Suprapubic skin (tissue), 4 donors: Measurements from ENCODE around the gene MAT1A. TPM values are rescaled to one million over a fixed set of nuclear protein-coding genes. Genes with fewer than 3 reads are reported as not detected.

ENCODE experiments used
- DNase-seq, 2 donors: peaks; one replicate each; pipeline ENCODE4 v3.0.0-alpha.2; 2019; ENCODE audit warnings: low spot score in 2 of 2
- H3K27ac ChIP-seq: fragments of 200-600 bp; sonication (generic); one replicate; pipeline ENCODE4 v1.5.1; 2019
- H3K27me3 ChIP-seq: fragments of 200-600 bp; sonication (generic); one replicate; pipeline ENCODE4 v1.5.1; 2019
- H3K36me3 ChIP-seq: fragments of 200-600 bp; sonication (generic); one replicate; pipeline ENCODE4 v1.5.1; 2019
- H3K4me1 ChIP-seq: fragments of 200-600 bp; sonication (generic); one replicate; pipeline ENCODE4 v1.5.1; 2019
- H3K4me3 ChIP-seq: fragments of 200-600 bp; sonication (generic); one replicate; pipeline ENCODE4 v1.5.1; 2019; ENCODE audit warnings: mild to moderate bottlenecking
- H3K9me3 ChIP-seq: fragments of 200-600 bp; sonication (generic); one replicate; pipeline ENCODE4 v1.5.1; 2019
- EP300 ChIP-seq: sonication (generic); formaldehyde crosslinking; IDR thresholded peaks from one replicate; pipeline ENCODE4 v1.6.1; 2017; ENCODE audit warnings: antibody characterized with exemption
- POLR2A ChIP-seq, 2 donors: fragments of 450-650 bp; IDR thresholded peaks; one replicate each; pipeline ENCODE4 v1.6.1; 2017; ENCODE audit warnings: antibody characterized with exemption in 2 of 2, mild to moderate bottlenecking in 2 of 2, moderate library complexity in 2 of 2
- POLR2AphosphoS5 ChIP-seq, 3 donors: sonication (generic); formaldehyde crosslinking; IDR thresholded peaks; one replicate each; pipeline ENCODE4 v1.6.1; 2017; ENCODE audit warnings: antibody characterized with exemption in 3 of 3
- WGBS: methylation state at CpG from one replicate; pipeline ENCODE4 v1.1.5; 2018; 5-methylcytosine and 5-hydroxymethylcytosine counted together
- total RNA-seq, 4 donors: library from RNA; depleted of rRNA; stranded (reverse); fragments of >200 nt; gene quantifications; one replicate each; pipeline ENCODE4 v1.1.0, GENCODE V29; 2016
- TF ChIP-seq, protein P1 (sequence below), 2 donors: fragments of 200-600 bp in 1 of 2; fragments of 450-650 bp in 1 of 2; sonication (generic) in 1 of 2; IDR thresholded peaks; one replicate each; pipeline ENCODE4 v1.5.1; 2016 to 2019; ENCODE audit warnings: antibody characterized with exemption in 2 of 2, mild to moderate bottlenecking in 1 of 2, moderate library complexity in 1 of 2

Gene MAT1A
- total RNA-seq, 4 donors from 2014 or later: 3.3 to 13.3 (median 4.9) TPM

DNA sequence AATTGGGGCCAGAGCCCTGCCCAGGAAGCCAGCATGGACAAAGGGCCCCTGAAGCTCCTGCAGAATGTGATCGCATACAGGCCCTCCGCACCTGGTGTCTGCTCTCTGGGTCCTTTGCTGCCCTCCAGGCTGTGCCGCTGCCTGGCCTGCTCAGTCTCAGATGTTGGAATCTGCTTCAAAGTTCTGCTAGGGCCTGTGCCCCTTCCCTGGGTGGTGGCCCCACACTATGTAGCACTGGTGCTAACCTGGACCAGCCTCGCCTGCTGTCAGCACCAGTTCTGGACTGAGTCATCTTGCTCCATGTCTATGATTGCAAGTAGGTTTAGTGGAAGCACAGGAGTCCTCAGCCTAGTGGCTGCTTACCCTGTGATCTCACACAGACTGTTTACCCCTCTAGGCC is 6.3 kb downstream of the MAT1A start:
- TF ChIP-seq POLR2AphosphoS5 (IDR thresholded peaks at IDR 0.05): no peak
- TF ChIP-seq POLR2A (IDR thresholded peaks at IDR 0.05): no peak
- TF ChIP-seq, protein P1, sequence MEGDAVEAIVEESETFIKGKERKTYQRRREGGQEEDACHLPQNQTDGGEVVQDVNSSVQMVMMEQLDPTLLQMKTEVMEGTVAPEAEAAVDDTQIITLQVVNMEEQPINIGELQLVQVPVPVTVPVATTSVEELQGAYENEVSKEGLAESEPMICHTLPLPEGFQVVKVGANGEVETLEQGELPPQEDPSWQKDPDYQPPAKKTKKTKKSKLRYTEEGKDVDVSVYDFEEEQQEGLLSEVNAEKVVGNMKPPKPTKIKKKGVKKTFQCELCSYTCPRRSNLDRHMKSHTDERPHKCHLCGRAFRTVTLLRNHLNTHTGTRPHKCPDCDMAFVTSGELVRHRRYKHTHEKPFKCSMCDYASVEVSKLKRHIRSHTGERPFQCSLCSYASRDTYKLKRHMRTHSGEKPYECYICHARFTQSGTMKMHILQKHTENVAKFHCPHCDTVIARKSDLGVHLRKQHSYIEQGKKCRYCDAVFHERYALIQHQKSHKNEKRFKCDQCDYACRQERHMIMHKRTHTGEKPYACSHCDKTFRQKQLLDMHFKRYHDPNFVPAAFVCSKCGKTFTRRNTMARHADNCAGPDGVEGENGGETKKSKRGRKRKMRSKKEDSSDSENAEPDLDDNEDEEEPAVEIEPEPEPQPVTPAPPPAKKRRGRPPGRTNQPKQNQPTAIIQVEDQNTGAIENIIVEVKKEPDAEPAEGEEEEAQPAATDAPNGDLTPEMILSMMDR (IDR thresholded peaks at IDR 0.05): no peak
- no peak for TF ChIP-seq EP300
- no peak for DNase-seq
- H3K27ac ChIP-seq: no peak overlapping the region
- H3K27me3 ChIP-seq: no peaks in the 10 kb centered on the region
- no peaks in the 10 kb centered on the region for H3K9me3 ChIP-seq
- H3K36me3 ChIP-seq: no peaks in the 10 kb centered on the region
- H3K4me3 ChIP-seq: no peak overlapping the region
- H3K4me1 ChIP-seq: no peaks in the 10 kb centered on the region
- WGBS: 100% methylated on average over 2 of the region's 4 CpGs

- 70% methylated on average over 9 of the region's 9 CpGs for WGBS
- DNase-seq: no peak
- TF ChIP-seq POLR2A (IDR thresholded peaks at IDR 0.05): no peak
These were observed 7.4 kb downstream of the MAT1A start for GRCh38 chr10:80281784-80282765.

GRCh38 chr10:80281292-80281691 is 8.2 kb downstream of the MAT1A start:
- 61% methylated on average over 4 of the region's 6 CpGs for WGBS
- Histone ChIP-seq H3K27ac (no peak overlapping the region), H3K27me3 (no peaks in the 10 kb centered on the region), H3K4me3 (no peak overlapping the region), H3K4me1 (no peaks in the 10 kb centered on the region), H3K36me3 (no peaks in the 10 kb centered on the region), H3K9me3 (no peaks in the 10 kb centered on the region)
- no peak for DNase-seq
- no peak for TF ChIP-seq POLR2AphosphoS5 (IDR thresholded peaks at IDR 0.05)
- TF ChIP-seq, protein P1 (IDR thresholded peaks at IDR 0.05): no peak
- no peak for TF ChIP-seq POLR2A (IDR thresholded peaks at IDR 0.05)
- no peak for TF ChIP-seq EP300

More at GRCh38 chr10:80281784-80282765, 7.4 kb downstream of the MAT1A start:
- no peaks in the 10 kb centered on the region for H3K27me3 ChIP-seq
- no peaks in the 10 kb centered on the region for H3K36me3 ChIP-seq
- no peak overlapping the region for H3K27ac ChIP-seq
- H3K4me3 ChIP-seq: no peak overlapping the region
- no peaks in the 10 kb centered on the region for H3K4me1 ChIP-seq
- no peaks in the 10 kb centered on the region for H3K9me3 ChIP-seq

GRCh38 chr10:80280071-80280800 is 9.2 kb downstream of the MAT1A start:
- TF ChIP-seq, protein P1 (IDR thresholded peaks at IDR 0.05): no peak
- no peak for TF ChIP-seq EP300
- no peak for TF ChIP-seq POLR2A (IDR thresholded peaks at IDR 0.05)
- TF ChIP-seq POLR2AphosphoS5 (IDR thresholded peaks at IDR 0.05): no peak
- Histone ChIP-seq H3K4me3 (no peak overlapping the region), H3K27ac (no peak overlapping the region), H3K4me1 (no peaks in the 10 kb centered on the region), H3K36me3 (no peaks in the 10 kb centered on the region), H3K27me3 (no peaks in the 10 kb centered on the region), H3K9me3 (no peaks in the 10 kb centered on the region)
- no peak for DNase-seq
- WGBS: 96% methylated on average over 9 of the region's 23 CpGs

- DNase-seq: no peak
- 91% methylated on average over 5 of the region's 5 CpGs for WGBS
These were observed 10.3 kb downstream of the MAT1A start for GRCh38 chr10:80279146-80279545.

More at GRCh38 chr10:80279146-80279545, 10.3 kb downstream of the MAT1A start:
- no peaks in the 10 kb centered on the region for H3K36me3 ChIP-seq
- H3K4me3 ChIP-seq: no peak overlapping the region
- no peak overlapping the region for H3K27ac ChIP-seq
- no peaks in the 10 kb centered on the region for H3K9me3 ChIP-seq
- H3K4me1 ChIP-seq: no peaks in the 10 kb centered on the region
- no peak for TF ChIP-seq EP300
- TF ChIP-seq, protein P1 (IDR thresholded peaks at IDR 0.05): no peak
- no peak for TF ChIP-seq POLR2A (IDR thresholded peaks at IDR 0.05)
- no peak for TF ChIP-seq POLR2AphosphoS5 (IDR thresholded peaks at IDR 0.05)
- H3K27me3 ChIP-seq: peaks cover 4% of the 10 kb centered on the region
